Activated CD4-positive, alpha-beta memory T cell treated with anti-CD3 and anti-CD28 coated beads for 36 hours (primary cell): ENCODE results near the gene PLPPR1. TPM values are rescaled to one million over a fixed set of nuclear protein-coding genes. Genes with fewer than 3 reads are reported as not detected.

Experiments used
- CTCF ChIA-PET: fragments of 350-600 bp; sonication (Branson Sonifier 250); formaldehyde crosslinking; loops from one replicate; lab custom pipeline; 2021; ENCODE audit warnings: antibody characterized with exemption, inconsistent platforms; lab: Charles Lee
- POLR2A ChIA-PET: fragments of 350-600 bp; sonication (Branson Sonifier 250); formaldehyde crosslinking; loops from one replicate; lab custom pipeline; 2021; ENCODE audit warnings: antibody characterized with exemption; lab: Charles Lee
- DNase-seq: peaks from one replicate; pipeline ENCODE4 v3.0.0-alpha.2; 2020
- H3K27ac Mint-ChIP-seq: one replicate; pipeline ENCODE4 v1.8.0; 2021; ENCODE audit warnings: mixed read lengths
- H3K27me3 Mint-ChIP-seq: one replicate; pipeline ENCODE4 v1.8.0; 2021; ENCODE audit warnings: mixed read lengths
- H3K36me3 Mint-ChIP-seq: one replicate; pipeline ENCODE4 v1.8.0; 2021; ENCODE audit warnings: mixed read lengths
- H3K4me1 Mint-ChIP-seq: one replicate; pipeline ENCODE4 v1.8.0; 2021; ENCODE audit warnings: low read depth, mixed read lengths
- H3K4me3 Mint-ChIP-seq: one replicate; pipeline ENCODE4 v1.8.0; 2021; ENCODE audit warnings: mild to moderate bottlenecking, mixed read lengths
- H3K9me3 Mint-ChIP-seq: one replicate; pipeline ENCODE4 v1.8.0; 2021; ENCODE audit warnings: mixed read lengths
- intact Hi-C: fragments of 100-400 bp; cut with micrococcal nuclease; formaldehyde crosslinking; loops from one replicate; pipeline ENCODE4 v1.15.1; 2023
- total RNA-seq, 2 experiments: library from RNA; stranded (reverse); gene quantifications; one replicate each; pipeline ENCODE4 v1.2.3, GENCODE V29; 2021

Gene PLPPR1
- total RNA-seq, 2 experiments from 2014 or later: not detected

DNA sequence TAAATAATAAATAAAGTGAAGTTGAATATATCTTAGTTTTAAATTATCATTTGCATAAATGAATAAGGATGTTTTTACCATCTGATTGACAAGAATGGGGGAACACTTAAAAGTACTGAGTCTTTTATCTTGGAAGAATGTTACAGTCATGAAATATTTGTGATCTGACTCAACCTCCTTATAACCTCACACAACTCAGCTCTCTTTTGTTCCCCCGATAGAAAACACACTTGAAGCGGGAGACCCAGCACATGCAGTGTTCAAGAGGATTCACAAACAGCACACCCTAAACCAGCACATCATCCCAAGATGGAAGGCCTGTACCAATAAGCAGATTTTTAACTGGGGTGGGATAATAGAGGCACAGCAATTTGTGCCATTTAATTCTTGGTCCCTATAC lies 340.8 kb downstream of the PLPPR1 start:
- Mint-ChIP-seq H3K4me1 (no peaks in the 10 kb centered on the region), H3K36me3 (no peaks in the 10 kb centered on the region), H3K4me3 (no peak overlapping the region), H3K9me3 (peaks cover 2% of the 10 kb centered on the region), H3K27me3 (peaks cover 7% of the 10 kb centered on the region), H3K27ac (no peak overlapping the region)
- intact Hi-C loops: no loop called here
- POLR2A ChIA-PET: no interaction called here
- no peak for DNase-seq
- CTCF ChIA-PET: no interaction called here

DNA sequence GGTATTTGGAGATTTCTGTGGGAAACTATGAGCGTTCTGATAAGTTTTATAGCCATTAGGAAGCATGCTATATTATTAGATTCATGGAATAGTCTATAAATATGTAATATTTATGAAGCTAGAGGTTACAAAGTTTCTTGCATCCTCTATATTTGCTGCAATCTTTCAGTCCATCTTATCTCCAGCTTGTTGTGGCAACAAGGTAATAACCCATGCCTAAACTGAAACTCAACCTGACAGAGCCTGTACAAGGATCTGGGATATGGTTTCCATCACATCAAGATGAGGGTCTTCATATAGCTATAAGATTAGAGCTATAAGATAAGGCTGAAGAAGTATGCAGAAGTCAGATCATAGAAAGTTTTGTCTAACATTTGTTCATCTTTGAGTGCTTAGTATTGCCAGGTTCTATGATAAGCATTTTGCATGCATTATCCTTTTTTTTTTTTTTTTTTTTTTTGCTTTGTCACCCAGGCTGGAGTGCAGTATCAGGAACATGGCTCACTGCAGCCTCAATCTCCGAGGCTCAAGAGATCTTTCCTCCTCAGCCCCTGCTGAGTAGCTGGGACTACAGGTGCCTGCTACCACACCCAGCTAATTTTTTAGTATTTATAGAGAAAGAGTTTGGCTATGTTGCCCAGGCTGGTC lies 341.5 kb downstream of the PLPPR1 start:
- Mint-ChIP-seq H3K36me3 (no peaks in the 10 kb centered on the region), H3K9me3 (peaks cover 2% of the 10 kb centered on the region), H3K4me1 (no peaks in the 10 kb centered on the region), H3K27me3 (peaks cover 7% of the 10 kb centered on the region), H3K4me3 (no peak overlapping the region), H3K27ac (no peak overlapping the region)
- ChIA-PET POLR2A (no interaction called here), CTCF (no interaction called here)
- intact Hi-C loops: no loop called here
- no peak for DNase-seq

DNA sequence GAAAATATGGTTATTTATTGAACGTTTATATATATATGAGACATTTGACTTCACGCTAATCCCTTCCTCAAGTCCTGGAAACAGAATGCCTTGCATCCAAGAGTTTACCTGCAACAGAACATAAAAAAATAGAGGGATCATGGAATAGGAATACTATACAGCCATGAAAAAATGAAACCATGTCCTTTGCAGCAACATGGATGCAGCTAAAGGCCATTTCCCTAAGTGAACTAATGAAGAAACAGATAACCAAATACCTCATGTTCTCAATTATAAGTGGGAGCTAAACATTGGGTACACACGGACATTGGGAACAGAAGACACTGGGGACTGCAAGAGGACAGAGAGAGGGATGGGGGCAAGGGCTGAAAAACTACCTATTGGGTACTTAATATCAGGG lies 343.3 kb downstream of the PLPPR1 start:
- ChIA-PET POLR2A (no interaction called here), CTCF (interaction anchor here (1.0 kb wide), 1 partner anchor 17 kb away, joined by 4 read pairs; no protein-coding TSS in a partner anchor)
- H3K27ac Mint-ChIP-seq: no peak overlapping the region
- no peak for DNase-seq
- peaks cover 2% of the 10 kb centered on the region for H3K9me3 Mint-ChIP-seq
- no peak overlapping the region for H3K4me3 Mint-ChIP-seq
- intact Hi-C loops: no loop called here
- H3K4me1 Mint-ChIP-seq: no peaks in the 10 kb centered on the region
- peaks cover 12% of the 10 kb centered on the region for H3K27me3 Mint-ChIP-seq
- H3K36me3 Mint-ChIP-seq: no peaks in the 10 kb centered on the region

DNA sequence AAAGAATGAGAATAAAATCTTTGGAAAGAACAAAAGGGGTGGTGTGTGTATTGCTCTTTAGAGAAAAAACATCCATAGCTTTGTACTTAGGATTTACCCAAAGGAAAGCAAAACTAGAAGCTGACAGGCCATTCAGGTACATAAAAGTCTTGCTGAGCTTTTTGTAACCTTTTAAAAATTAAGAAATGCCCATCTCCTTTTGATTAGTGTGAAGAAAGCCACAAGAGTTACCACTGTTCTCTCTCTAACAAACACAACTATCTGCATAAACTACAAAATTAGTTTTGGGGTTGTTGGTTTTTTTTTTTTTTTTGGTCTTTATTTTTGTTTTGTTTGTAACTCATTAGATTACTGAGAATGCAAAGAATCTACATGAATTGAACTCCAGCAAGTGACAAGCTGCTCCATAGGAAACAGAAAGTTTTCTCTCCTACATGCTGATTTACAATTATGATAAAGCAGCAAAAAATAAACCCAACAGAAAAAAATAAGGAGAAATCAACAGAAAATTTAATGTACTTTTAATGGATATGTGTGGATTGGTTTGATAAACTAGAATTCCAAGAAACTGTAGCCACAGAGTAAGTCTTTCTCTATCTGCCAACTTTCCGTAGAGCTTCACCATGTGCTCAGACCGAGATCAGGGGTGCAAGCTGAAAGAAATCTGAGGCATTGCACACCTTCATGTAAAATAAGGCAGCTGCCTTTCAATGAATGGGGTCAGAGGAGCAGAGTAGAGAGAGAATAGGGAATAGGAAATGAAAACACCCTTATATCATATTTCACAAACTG lies 344.0 kb downstream of the PLPPR1 start:
- H3K4me3 Mint-ChIP-seq: no peak overlapping the region
- peaks cover 2% of the 10 kb centered on the region for H3K9me3 Mint-ChIP-seq
- H3K27ac Mint-ChIP-seq: no peak overlapping the region
- ChIA-PET CTCF (interaction anchor here (1.3 kb wide), 1 partner anchor 9 kb away, joined by 4 read pairs; no protein-coding TSS in a partner anchor), POLR2A (no interaction called here)
- peaks cover 12% of the 10 kb centered on the region for H3K27me3 Mint-ChIP-seq
- no peaks in the 10 kb centered on the region for H3K4me1 Mint-ChIP-seq
- no peak for DNase-seq
- H3K36me3 Mint-ChIP-seq: no peaks in the 10 kb centered on the region
- intact Hi-C loops: no loop called here
